ENCODE results near the gene MAML1. TPM values are rescaled to one million over a fixed set of nuclear protein-coding genes. Genes with fewer than 3 reads are reported as not detected.

MAML1 gene
- total RNA-seq, 4 donors from 2014 or later, result 27.0 to 38.1 (median 31.9) TPM

DNA sequence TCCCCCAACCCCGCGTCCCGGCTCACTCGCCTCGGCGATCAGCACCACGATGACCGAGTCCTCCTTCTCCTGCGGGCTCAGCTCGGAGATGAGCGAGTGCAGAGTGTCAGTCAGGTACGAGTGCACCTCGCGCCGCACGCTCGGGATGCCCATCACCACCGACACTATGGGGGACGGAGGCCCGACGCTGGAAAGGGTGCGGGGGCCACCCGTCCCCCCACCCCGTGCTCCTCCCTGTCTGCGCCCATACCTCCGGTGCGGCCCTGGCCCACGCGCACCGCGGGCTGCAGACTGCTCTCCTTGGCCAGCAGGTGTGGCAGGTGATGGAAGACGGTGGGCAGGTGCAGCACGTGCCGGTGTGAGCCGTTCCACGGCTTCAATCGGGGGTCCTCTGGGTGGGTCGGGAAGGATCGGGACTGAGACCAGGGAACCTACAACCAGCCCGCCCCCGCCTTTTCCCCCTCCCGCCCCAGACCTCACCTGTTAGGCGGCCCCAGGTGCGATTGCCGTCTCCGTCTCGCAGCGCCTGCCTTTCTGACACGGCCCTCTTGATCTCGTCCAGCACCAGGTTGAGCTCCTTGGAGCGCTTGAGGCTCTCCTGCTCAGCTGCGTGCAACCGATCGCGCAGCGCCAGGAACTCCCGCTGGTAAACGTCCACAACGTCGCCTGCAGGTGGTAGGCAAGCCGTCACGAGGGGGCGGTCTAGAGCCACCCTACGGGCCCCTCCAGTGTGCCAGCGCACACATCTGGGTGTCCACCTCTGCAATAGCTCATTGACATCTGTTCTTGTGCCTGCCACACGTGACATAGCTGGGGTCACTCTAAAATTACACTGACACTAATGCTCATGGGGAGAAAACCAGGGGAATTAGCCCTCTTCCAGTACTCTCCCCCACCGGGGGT, 68.9 kb downstream of the MAML1 start:
- H3K27me3 ChIP-seq, result no peaks in the 10 kb centered on the region
- peak; percentile 65 to 70 for DNase-seq (ENCODE audit: low spot score in 2 of 2)

DNA sequence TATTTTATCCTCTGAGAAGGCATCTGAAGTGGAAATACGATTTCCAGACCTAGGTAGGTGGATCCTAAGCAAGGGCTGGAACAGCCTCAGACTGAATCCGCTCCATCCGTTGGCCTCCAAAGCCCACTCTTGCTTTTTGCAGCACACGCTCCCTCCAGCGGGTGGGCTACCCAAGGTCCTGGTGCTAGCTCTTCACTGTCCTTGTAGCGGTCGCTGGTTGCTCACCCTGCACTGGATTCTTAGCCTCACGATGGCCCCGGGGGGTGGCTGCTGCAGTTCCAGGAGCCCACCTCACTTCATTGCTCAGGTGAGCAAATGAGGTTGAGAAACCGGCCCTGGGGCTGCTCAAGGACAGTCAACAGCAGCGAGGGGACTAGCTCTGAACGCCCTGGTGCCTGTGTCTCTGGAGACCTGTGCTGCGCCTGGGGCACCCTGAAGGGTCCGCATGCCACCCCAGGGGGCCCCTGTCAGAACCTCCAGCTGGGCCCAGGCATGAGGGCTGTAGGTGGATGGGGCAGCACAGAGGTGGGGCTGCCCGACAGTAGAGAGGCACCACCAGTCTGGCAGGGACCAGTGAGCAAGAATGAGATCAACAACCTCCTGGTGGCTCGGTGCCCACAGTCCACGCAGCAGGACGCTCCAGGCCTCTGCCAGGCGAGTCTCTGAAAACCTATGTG, 69.7 kb downstream of the MAML1 start:
- no peak for DNase-seq (ENCODE audit: low spot score in 2 of 2)
- Histone ChIP-seq H3K4me3 (no peak overlapping the region), H3K27me3 (no peaks in the 10 kb centered on the region), H3K27ac (peak overlapping the region in 2 of 4 donors; percentile 12 to 61), H3K9me3 (no peaks in the 10 kb centered on the region), H3K36me3 (peaks cover 2 to 42% (median 14%) of the 10 kb centered on the region in 3 donors), H3K4me1 (peaks cover 0 to 44% (median 36%) of the 10 kb centered on the region in 4 donors)
- no peak for TF ChIP-seq EP300 (IDR thresholded peaks at IDR 0.05)
- no peak for TF ChIP-seq POLR2A (IDR thresholded peaks at IDR 0.05)
- TF ChIP-seq, protein P1, sequence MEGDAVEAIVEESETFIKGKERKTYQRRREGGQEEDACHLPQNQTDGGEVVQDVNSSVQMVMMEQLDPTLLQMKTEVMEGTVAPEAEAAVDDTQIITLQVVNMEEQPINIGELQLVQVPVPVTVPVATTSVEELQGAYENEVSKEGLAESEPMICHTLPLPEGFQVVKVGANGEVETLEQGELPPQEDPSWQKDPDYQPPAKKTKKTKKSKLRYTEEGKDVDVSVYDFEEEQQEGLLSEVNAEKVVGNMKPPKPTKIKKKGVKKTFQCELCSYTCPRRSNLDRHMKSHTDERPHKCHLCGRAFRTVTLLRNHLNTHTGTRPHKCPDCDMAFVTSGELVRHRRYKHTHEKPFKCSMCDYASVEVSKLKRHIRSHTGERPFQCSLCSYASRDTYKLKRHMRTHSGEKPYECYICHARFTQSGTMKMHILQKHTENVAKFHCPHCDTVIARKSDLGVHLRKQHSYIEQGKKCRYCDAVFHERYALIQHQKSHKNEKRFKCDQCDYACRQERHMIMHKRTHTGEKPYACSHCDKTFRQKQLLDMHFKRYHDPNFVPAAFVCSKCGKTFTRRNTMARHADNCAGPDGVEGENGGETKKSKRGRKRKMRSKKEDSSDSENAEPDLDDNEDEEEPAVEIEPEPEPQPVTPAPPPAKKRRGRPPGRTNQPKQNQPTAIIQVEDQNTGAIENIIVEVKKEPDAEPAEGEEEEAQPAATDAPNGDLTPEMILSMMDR (IDR thresholded peaks at IDR 0.05), result no peak
- WGBS, 2 donors, result 84% methylated on average over 12 to 19 of the region's 19 CpGs

More for the DNA sequence above, 68.9 kb downstream of the MAML1 start:
- Histone ChIP-seq H3K27ac (peak overlapping the region in 1 of 4 donors; percentile 12), H3K4me1 (peaks cover 0 to 52% (median 41%) of the 10 kb centered on the region in 4 donors), H3K9me3 (no peaks in the 10 kb centered on the region), H3K36me3 (peaks cover 2 to 47% (median 14%) of the 10 kb centered on the region in 3 donors), H3K4me3 (no peak overlapping the region)
- WGBS, 2 donors, result 62 to 77% methylated on average over 42 to 44 of the region's 67 CpGs
- TF ChIP-seq POLR2A (IDR thresholded peaks at IDR 0.05) (no peak), EP300 (IDR thresholded peaks at IDR 0.05) (peak in 1 of 2 donors; percentile 14)
- TF ChIP-seq, protein P1 (IDR thresholded peaks at IDR 0.05), result peak; percentile 46 to 65 (median 63)

DNA sequence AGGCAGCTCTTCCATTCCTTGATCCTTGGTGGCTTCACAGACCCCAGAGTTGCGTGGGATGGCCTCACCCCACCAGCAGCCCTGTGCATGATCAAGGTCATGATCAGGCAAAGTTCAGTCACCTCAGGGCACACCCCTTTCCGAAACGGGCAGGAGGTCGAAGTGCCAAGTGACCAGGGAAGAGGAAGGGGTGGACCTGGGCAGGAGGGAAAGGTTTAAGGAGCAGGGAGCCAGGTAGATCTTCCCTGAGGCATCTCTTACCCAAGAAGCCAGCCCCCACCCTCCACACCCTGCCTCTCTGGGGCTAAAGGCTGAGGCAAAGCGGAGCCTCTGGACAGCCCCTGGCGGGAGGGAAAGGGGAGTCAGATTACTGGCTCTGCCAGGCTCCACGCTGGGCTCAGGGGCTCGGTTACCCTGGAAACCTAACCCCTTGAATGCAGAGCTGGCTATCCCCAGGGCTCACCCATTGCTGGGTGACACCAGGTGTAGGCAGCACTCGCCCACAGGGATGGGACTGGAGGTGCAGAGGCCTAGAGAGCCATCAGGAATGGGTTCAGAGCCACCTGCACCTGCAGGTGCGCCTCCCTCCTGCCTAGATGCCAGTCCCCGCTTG, 70.4 kb downstream of the MAML1 start:
- 66 to 71% methylated on average over 7 to 11 of the region's 11 CpGs for WGBS, 2 donors

DNA sequence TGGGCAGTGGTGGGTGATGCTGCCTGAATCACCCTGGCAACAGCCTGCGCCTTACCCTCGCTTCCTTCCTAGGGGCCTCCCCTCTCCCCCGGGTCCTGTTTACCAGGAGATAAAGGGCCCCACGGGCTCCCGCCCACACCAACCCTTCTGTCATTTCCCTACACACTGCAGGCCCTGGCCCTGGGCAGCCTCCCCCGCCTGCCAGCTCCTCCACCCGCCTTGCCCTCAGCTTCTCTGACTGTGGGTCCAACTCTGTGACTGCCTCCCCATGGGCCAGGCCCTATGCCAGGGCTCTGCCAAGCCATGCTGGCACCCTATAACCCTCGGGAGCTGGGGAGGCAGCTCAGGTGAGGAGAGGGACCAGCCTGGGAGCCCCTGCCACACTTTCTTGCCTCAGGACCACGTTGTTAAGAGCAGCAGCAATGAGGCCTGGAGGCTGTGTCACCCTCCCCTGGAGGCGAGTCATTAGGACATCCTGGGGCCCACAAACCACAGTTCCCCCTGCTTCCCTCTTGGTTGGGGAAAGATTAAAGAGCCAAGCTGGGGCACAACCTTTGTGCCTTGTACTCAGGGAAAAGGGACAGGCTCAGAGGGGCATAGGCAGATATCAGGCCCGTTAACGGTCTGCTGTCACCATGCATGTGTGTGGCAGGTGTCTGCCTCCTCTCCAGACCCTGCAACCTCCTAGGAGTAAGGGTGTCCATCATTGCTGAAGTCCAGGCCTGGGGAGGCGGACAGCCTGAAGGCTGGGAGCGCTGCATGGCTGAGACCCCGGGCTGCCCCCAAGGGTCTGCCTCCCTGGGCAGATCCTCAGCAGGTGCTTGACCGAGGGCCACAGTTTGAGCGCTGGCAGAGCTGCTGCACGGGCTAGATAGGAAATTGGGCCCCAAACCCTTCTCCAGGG, 71.3 kb downstream of the MAML1 start:
- Histone ChIP-seq H3K9me3 (no peaks in the 10 kb centered on the region), H3K4me1 (peaks cover 0 to 54% (median 43%) of the 10 kb centered on the region in 4 donors), H3K4me3 (peak overlapping the region in 1 of 4 donors; percentile 84), H3K36me3 (peaks cover 2 to 27% (median 8%) of the 10 kb centered on the region in 3 donors), H3K27me3 (no peaks in the 10 kb centered on the region), H3K27ac (peak overlapping the region in 3 of 4 donors; percentile 53 to 99 (median 61))
- DNase-seq (ENCODE audit: low spot score in 2 of 2), result no peak
- TF ChIP-seq, protein P1 (IDR thresholded peaks at IDR 0.05), result no peak
- TF ChIP-seq POLR2A (IDR thresholded peaks at IDR 0.05) (no peak), EP300 (IDR thresholded peaks at IDR 0.05) (no peak)
- WGBS, 2 donors, result 58 to 59% methylated on average over 14 to 17 of the region's 18 CpGs

More for the DNA sequence above, 70.4 kb downstream of the MAML1 start:
- no peaks in the 10 kb centered on the region for H3K9me3 ChIP-seq
- no peak overlapping the region for H3K4me3 ChIP-seq
- peak overlapping the region in 3 of 4 donors; percentile 53 to 99 (median 61) for H3K27ac ChIP-seq
- H3K27me3 ChIP-seq, result no peaks in the 10 kb centered on the region
- peaks cover 0 to 50% (median 41%) of the 10 kb centered on the region in 4 donors for H3K4me1 ChIP-seq
- peaks cover 2 to 35% (median 14%) of the 10 kb centered on the region in 3 donors for H3K36me3 ChIP-seq
- TF ChIP-seq, protein P1 (IDR thresholded peaks at IDR 0.05), result no peak
- no peak for TF ChIP-seq EP300 (IDR thresholded peaks at IDR 0.05)
- TF ChIP-seq POLR2A (IDR thresholded peaks at IDR 0.05), result no peak
- DNase-seq (ENCODE audit: low spot score in 2 of 2), result no peak
